H54 (cell line): ENCODE results near the gene RAD1.

Experiments used
- DNase-seq: peaks from one replicate; pipeline ENCODE4 v3.0.0; 2011; ENCODE audit warnings: low spot score, mixed read lengths; ENCODE audit not compliant: insufficient read length
- FAIRE-seq: peaks from 3 replicates; lab custom pipeline; 2011; peaks lifted over from hg19 to GRCh38; lab: Jason Lieb, UNC
- POLR2A ChIP-seq: IDR thresholded peaks from 2 replicates; pipeline ENCODE4 v1.6.1; 2011; ENCODE audit warnings: low read depth, mild to moderate bottlenecking, low read length

Gene RAD1

DNA sequence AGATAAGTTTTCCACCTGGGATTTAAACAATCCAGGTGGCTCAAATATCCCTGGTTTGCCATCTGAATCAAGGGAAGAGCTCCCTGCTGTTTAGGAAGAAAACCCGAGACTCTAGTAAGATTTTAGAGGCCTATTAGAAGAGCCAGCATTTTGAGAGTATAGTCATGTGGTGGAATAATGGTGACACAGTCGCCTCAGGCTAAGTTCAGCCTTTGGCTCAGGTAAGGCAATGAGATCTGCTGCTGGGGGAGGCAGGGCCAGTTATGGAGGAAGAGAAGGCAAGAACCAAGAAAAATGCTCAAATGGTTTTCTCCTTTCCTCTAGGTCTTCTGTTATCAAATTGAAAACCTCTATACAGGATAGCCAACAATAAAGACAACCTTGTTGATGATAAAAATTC lies 16.2 kb downstream of the RAD1 start:
- DNase-seq = no peak
- no peak for FAIRE-seq
- no peak for TF ChIP-seq POLR2A

DNA sequence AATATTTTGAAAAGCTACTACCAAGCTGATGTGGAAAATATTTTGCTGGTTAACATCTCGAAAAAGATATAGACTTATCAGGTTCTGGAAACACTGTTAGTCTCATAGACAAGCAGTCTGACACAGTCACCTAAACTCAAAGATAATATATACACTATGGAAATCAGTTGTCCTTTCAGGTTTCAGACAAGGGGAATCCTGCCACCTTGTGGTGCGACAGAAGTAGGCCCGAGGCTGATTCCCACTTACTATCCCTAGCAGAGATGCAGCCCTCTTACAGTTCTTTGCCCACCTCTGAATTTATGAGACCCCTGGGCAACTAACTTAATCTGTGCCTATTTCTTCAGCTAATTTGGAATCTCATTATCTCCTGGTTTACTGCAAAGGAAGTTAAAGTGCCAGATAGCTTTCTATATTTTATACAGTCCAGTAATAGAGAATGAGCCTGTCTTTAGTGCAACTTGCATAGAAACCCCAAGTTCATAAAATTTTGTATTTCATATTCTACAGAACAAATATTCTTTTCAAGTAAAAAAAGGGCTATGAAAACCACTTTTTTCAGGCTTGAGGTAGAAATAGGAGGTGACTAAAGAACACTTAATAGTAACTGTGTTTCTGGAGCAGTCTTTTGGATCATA lies 16.9 kb downstream of the RAD1 start:
- FAIRE-seq = peak; percentile 97
- DNase-seq = peak; percentile 35
- no peak for TF ChIP-seq POLR2A

DNA sequence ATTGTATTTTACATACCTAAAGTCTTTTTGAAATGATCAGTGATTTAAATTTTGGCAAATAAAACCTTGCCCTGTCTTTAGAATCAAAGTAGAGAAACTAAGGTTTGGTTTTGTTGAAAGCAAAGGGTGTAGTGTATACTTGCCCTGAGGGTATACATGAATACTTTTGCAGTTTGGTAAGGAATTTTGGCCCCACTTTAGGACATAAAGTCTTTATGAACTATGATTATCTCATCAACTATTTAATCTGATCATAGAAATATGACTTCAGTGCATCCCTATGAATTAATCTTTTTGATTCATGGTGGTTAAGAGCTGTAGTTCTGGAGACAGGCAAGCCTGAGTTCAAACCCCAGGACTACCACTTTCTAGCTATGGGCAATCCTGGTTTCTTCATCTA lies 17.7 kb downstream of the RAD1 start:
- FAIRE-seq (no peak), DNase-seq (no peak)
- no peak for TF ChIP-seq POLR2A

DNA sequence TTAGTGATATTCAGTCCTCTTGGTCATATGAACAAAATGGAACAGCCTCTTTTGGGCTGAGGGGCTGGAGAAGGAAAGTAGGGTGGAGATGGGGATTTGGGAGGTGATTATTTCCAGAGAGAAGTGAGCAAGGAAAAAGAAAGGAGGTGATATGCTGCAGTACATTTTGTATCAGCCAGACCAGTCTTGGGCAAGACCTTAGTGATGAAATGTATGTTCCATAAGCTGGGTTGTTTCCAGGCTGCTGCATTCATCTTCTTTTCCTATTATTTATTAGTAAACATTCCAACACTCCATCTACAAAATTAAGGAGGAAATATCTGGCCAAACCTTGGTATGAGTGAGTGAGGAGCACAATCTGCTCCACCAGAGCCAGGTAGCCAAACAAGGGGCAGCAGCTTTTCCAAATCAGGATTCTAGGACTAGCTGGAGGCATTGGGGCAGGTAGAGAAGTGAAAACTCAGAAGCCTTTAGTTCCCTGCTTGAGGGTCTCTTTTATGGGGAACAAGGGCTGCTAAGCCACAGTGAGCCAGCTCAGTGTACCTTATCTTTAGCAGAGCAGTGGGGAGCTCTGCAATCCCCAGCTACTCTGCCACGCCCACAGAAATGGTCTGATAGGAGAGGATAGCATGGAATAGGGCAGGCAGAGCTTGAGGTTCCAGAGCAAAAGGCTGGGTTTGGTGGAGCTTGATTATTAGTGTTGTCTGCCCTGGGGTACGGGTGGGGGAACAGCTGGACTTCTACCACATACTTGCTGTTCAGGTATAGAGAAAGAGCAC lies 19.5 kb downstream of the RAD1 start:
- FAIRE-seq = no peak
- no peak for TF ChIP-seq POLR2A

DNA sequence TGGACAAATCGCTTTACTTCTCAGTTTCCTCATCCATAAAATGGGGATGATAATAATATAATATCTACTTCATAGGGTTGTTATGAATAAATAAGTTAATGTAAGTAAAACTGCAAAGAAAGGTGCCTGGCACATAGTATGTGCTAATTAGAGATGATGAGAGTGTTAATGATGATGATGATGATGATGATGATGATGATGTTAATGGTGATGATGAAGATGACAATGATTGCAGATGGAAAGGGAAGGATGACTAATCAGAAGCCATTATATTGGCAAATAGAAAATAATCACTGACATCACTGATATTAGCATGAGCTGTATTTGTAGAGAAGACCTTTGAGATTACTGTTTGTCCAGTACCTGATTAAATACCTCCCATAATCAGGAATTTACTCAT lies 20.6 kb downstream of the RAD1 start:
- no peak for FAIRE-seq
- no peak for TF ChIP-seq POLR2A
- DNase-seq = no peak

More for the DNA sequence above, 19.5 kb downstream of the RAD1 start:
- no peak for DNase-seq

DNA sequence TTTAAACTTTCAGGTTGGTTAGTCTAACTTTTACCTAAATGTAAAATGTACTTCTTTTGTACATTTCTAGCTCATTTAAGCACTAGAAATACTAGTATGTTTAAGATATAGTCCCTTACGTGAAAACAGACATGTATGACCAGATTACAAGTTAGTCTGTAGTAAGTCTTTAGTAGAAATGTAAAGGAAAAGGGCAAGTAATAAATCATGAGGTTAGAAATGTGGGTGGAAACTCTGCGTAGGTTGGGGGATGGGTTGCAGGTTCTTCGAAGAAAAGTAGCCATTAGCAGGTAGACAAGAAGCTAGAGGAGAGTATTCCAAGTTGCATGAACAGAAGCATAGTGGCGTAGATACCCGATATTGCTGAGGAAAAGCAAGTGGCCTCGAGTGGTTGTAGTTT lies 22.9 kb downstream of the RAD1 start:
- DNase-seq (no peak), FAIRE-seq (no peak)
- TF ChIP-seq POLR2A = no peak

DNA sequence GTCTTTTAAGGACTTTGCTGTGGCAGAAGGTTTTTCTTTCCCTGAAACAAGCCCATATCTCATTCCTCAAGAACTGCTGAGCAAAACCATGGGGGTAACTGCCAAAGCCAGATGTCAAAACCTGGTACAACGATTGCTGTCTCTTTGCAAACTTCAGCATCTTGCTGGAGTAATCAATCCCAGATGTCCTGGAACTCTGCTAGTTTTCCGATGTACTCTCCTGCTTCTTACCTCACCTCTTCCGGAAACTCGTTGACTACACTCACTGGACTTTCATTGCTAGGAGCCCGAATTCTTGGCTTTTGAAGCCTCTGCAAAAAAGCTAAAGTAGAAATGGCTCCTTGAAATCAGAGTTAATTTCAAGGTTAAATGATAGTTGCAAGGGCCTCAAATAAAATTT lies 23.3 kb downstream of the RAD1 start:
- no peak for DNase-seq

DNA sequence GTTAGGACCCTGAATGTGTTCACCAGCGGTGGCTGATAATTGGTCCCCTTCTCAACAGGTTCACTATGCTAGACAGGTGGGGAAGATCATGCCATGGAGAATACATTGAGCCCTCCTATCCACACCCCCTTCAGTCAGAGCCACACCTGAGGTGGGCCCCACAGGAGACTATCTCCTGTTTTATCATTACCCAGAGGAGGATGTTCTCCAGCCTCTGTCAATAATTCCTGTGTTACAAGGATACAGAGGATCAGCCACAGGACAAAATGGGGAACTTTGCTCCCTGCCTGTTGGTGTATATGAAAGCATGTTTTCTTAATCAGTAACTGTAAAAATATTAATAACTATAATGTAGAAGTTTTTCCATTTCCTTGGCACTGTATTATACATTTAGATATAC lies 25.9 kb downstream of the RAD1 start:
- DNase-seq = no peak
- FAIRE-seq = no peak
- no peak for TF ChIP-seq POLR2A

More for the DNA sequence above, 23.3 kb downstream of the RAD1 start:
- FAIRE-seq = peak; percentile 43
- TF ChIP-seq POLR2A = no peak

DNA sequence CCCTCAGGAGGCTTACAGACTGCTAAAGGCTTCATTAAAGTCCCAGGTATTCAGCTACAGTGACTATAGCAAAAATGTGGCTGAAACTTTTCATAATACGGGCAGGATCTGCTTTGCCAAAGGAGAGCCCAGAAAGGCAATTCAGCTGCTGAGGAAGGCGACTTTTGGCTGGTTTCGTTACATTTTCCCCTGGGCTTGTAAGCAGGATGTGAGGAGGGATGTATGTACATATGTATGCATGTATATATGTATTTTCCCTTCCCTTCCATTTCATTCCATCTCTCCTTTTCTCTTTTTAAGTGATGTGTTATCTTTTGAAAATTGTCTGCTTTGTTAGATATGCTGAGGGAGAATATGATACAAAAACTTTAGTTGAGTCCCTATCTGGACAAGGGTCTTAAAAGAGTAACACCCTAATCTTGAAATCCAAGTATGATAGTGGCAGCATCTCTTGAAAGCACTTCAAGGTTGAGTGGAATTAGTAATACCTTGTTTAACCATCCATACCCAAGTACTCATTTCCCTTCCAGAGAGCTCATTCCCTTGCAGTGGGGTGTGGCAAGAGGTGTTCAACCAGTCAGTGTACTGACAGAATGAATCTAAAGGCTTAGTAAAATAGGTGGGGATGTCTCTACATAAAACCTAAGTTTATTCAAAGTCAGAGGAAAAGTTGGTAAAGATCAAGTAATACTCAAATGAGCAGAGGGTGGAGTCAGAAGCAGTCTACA lies 28.7 kb downstream of the RAD1 start:
- TF ChIP-seq POLR2A = no peak
- DNase-seq (no peak), FAIRE-seq (peak; percentile 33)

DNA sequence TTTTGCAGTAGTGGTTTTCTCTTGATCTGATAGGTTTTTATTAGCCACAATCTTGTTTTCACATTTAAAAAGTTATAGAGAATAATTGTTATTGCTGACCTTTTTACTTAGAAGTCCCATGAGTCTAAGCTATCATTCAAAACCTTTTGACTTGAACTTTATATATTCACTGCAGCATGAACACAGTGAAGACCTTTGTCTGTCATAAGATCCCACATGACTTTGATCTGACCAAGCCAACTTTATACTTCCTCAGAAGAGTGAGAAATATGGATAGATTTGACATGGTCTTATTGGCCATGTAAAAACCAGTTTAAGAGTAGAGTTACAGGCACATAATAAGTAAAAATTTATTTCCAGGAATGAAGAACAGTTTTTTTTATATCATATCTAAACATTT lies 34.1 kb downstream of the RAD1 start:
- TF ChIP-seq POLR2A = no peak
- FAIRE-seq (no peak), DNase-seq (no peak)

DNA sequence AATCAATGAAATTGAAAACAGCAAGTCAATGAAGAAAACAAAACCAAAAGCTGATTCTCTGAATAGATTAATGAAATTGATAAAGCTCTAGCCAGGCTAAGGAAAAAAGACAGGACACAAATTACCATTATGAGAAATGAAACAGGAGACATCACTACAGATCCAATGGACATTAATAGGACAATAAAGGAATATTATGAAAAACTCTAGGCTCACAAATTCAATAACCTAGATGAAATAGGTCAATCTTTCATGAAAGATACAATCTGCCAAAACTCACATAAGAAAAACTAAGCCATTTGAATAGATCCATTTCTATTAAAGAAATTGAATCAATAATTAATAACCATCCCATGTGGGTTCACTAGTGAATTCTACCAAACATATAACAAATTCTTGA lies 39.0 kb downstream of the RAD1 start:
- FAIRE-seq (no peak), DNase-seq (no peak)
- no peak for TF ChIP-seq POLR2A

DNA sequence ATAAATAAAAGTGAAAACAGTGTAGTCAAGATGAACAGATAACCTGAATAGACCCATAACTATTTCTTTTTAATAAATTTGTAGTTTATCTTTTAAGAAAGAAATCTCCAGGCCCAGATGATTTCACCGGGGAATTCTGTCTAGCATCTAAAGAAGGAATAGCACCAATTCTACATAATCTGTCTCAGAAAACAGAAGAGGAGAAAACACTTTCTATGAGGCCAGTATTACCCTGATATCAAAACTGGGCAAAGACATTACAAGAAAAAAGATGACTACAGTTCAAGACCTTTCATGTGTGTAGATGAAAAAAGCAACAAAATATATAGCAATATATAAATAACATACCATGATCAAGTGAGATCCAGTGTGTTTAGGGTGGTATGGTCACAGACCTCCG lies 44.9 kb downstream of the RAD1 start:
- DNase-seq (no peak), FAIRE-seq (no peak)
- TF ChIP-seq POLR2A = no peak

DNA sequence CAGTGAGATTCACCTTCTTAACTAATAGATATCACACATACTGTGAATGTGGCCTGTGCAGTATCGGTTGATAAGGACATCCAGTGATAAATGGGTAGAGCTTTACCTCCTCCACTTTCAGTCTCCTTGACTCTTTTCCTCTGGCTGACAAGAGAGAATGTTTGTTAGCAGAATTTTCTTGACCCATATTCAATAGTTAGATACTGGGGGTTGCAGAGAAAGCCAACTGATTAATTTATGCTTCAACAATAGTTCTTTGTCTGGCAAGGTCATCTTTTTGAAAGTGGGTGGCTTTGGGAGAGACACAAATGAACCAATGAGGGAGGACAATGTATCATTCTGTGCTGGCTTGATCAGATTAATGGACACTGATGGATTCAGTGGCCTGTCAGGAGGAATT lies 46.0 kb downstream of the RAD1 start:
- TF ChIP-seq POLR2A = no peak
- no peak for FAIRE-seq
- no peak for DNase-seq

DNA sequence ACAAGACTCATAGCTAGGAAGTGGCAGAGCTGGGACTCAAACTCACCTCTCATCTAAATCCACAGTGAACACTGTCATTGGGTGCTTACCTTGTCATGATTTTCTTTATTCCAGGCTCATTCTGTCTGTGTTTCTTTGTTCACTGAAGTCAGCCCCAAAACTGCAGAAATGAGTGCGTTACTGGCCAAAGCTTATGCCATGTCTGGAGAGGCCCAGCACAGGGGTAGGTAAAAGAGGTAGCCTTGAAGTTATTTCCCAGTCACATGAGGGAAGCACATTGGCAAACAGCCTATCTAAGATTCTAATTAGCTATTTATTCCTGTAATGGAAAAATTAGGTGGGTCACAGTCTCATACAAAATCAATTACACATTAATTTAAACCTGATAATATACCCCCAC lies 46.5 kb downstream of the RAD1 start:
- DNase-seq (no peak), FAIRE-seq (no peak)
- TF ChIP-seq POLR2A = no peak

DNA sequence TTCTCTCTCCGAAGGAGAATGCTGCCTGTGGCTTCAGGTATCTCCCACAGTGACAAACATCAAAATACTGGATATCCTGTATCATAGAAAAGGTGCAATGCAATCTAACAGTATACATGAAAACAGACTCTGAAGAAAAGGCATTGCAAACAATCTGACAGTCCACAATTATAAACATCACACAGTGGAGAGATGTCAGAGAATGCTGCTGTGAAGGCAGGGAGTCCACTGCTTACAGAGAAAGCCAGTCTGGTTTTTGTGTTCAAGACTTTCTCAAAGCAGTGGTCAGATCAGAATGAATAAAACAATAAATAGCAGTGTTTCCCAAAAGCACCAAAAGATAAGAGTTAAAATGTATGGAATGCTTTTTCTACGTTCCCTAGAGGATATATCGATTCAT lies 47.6 kb downstream of the RAD1 start:
- TF ChIP-seq POLR2A = no peak
- DNase-seq (no peak), FAIRE-seq (no peak)
